HepG2 (cell line): ENCODE results near the gene SKI. TPM values are rescaled to one million over a fixed set of nuclear protein-coding genes. Genes with fewer than 3 reads are reported as not detected.
A peak's percentile ranks its signal among the peaks of the same experiment; 100 is the strongest.

Experiments
- AGO2 ChIP-seq: fragments of 200-400 bp; formaldehyde crosslinking; optimal IDR thresholded peaks from 2 replicates; pipeline ENCODE3; 2017; ENCODE audit warnings: mild to moderate bottlenecking, low read depth, low read length, moderate library complexity
- BCL3 ChIP-seq: sonication (generic); formaldehyde crosslinking; IDR thresholded peaks from 2 replicates; pipeline ENCODE4 v1.5.1; 2020; ENCODE audit warnings: mild to moderate bottlenecking, missing genetic modification reagents, moderate library complexity
- BRF2 ChIP-seq: sonication (generic); formaldehyde crosslinking; IDR thresholded peaks from 2 replicates; pipeline ENCODE4 v1.8.1; 2022; ENCODE audit warnings: mild to moderate bottlenecking, missing genetic modification reagents
- GABPA ChIP-seq, 2 experiments: IDR thresholded peaks; 2 replicates each; pipeline ENCODE4 v1.6.1; 2011 to 2016; ENCODE audit warnings: low read depth in 2 of 2, low read length in 1 of 2, missing biosample characterization in 1 of 2, missing genetic modification characterization in 1 of 2
- HNRNPL ChIP-seq: fragments of 200-400 bp; formaldehyde crosslinking; IDR thresholded peaks from 2 replicates; pipeline ENCODE4 v1.6.1; 2017; ENCODE audit warnings: mild to moderate bottlenecking, low read depth, low read length
- ISL2 ChIP-seq: sonication (generic); formaldehyde crosslinking; IDR thresholded peaks from 2 replicates; pipeline ENCODE4 v1.5.0; 2020; ENCODE audit warnings: missing genetic modification reagents
- KDM4B ChIP-seq: sonication (generic); formaldehyde crosslinking; IDR thresholded peaks from 2 replicates; pipeline ENCODE4 v1.4.0; 2020; ENCODE audit warnings: missing genetic modification reagents
- MIER2 ChIP-seq: IDR thresholded peaks from 2 replicates; pipeline ENCODE4 v1.6.1; 2016; ENCODE audit warnings: missing biosample characterization, missing genetic modification reagents
- POLR2AphosphoS2 ChIP-seq: IDR thresholded peaks from 2 replicates; pipeline ENCODE4 v1.6.1; 2011; ENCODE audit warnings: low read depth, low read length, improper control_type of control experiment
- RBM22 ChIP-seq: fragments of 200-400 bp; formaldehyde crosslinking; optimal IDR thresholded peaks from 2 replicates; pipeline ENCODE3; 2017; ENCODE audit warnings: mild to moderate bottlenecking, low read length, moderate library complexity
- SNRNP70 ChIP-seq: fragments of 200-400 bp; formaldehyde crosslinking; IDR thresholded peaks from 2 replicates; pipeline ENCODE4 v1.6.1; 2017; ENCODE audit warnings: mild to moderate bottlenecking, low read depth, low read length, moderate library complexity
- SPEN ChIP-seq: sonication (generic); formaldehyde crosslinking; IDR thresholded peaks from 2 replicates; pipeline ENCODE4 v1.5.1; 2020; ENCODE audit warnings: low read depth, mild to moderate bottlenecking, missing genetic modification reagents
- ZNF235 ChIP-seq: sonication (generic); formaldehyde crosslinking; IDR thresholded peaks from 2 replicates; pipeline ENCODE4 v1.8.1; 2023; ENCODE audit warnings: mild to moderate bottlenecking, missing genetic modification reagents, borderline replicate concordance
- ZNF326 ChIP-seq: sonication (generic); formaldehyde crosslinking; IDR thresholded peaks from 2 replicates; pipeline ENCODE4 v1.4.0; 2020; ENCODE audit warnings: missing genetic modification reagents, borderline replicate concordance
- ZNF564 ChIP-seq: sonication (generic); formaldehyde crosslinking; IDR thresholded peaks from 2 replicates; pipeline ENCODE4 v1.8.1; 2023; ENCODE audit warnings: mild to moderate bottlenecking, missing genetic modification reagents
- ZNF773 ChIP-seq: sonication (generic); formaldehyde crosslinking; IDR thresholded peaks from 2 replicates; pipeline ENCODE4 v1.4.0; 2020; ENCODE audit warnings: missing genetic modification reagents, borderline replicate concordance
- ZNF839 ChIP-seq: sonication (generic); formaldehyde crosslinking; IDR thresholded peaks from 2 replicates; pipeline ENCODE4 v1.4.0; 2020; ENCODE audit warnings: missing genetic modification reagents, mild to moderate bottlenecking, borderline replicate concordance
- polyA plus RNA-seq, 8 experiments: library from polyadenylated mRNA; depleted of rRNA in 3 of 8; stranded (reverse) in 7 of 8; unstranded in 1 of 8; fragments of >200 nt; fragmentation: Illumina TruSeq in 4 of 8; extraction: Trizol in 4 of 8; gene quantifications; 2 replicates each; pipeline versions ENCODE4 v1.2.1 to v1.2.3, GENCODE V29; 2011 to 2016; ENCODE audit warnings: low read depth in 4 of 8, missing spikeins in 1 of 8, mixed read lengths in 1 of 8; ENCODE audit not compliant: insufficient read depth in 1 of 8
- total RNA-seq, 5 experiments: library from RNA; depleted of rRNA; stranded (reverse); fragments of >200 nt; fragmentation: Illumina TruSeq; extraction: Trizol; gene quantifications; 2 replicates each; pipeline ENCODE4 v1.2.3, GENCODE V29; 2016; ENCODE audit warnings: low read depth in 1 of 5
- TF ChIP-seq, protein P1 (sequence below): sonication (generic); formaldehyde crosslinking; IDR thresholded peaks from 2 replicates; pipeline ENCODE4 v1.4.0; 2020; ENCODE audit warnings: mild to moderate bottlenecking, missing genetic modification reagents, borderline replicate concordance
- TF ChIP-seq, protein P2 (sequence below): sonication (generic); formaldehyde crosslinking; IDR thresholded peaks from 2 replicates; pipeline ENCODE4 v1.4.0; 2020; ENCODE audit warnings: missing genetic modification reagents
- TF ChIP-seq, protein P3 (sequence below): sonication (generic); formaldehyde crosslinking; IDR thresholded peaks from 2 replicates; pipeline ENCODE4 v1.8.1; 2023; ENCODE audit warnings: mild to moderate bottlenecking, missing genetic modification reagents, borderline replicate concordance
- TF ChIP-seq, protein P4 (sequence below): IDR thresholded peaks from 2 replicates; pipeline ENCODE4 v1.6.1; 2016; ENCODE audit warnings: low read depth, borderline replicate concordance

The SKI gene
- total and polyA plus RNA-seq, 2 of the 13 experiments (the other 11 are each of a cell fraction or from before 2014, with no cell fraction given), result 4.7 to 6.9 TPM

GRCh38 chr1:2250721-2251281 lies 22.7 kb downstream of the SKI start (continued):
- TF ChIP-seq HNRNPL (peak; percentile 100), SNRNP70 (no peak), POLR2AphosphoS2 (no peak), ZNF326 (no peak), KDM4B (CRISPR knock-in tag) (no peak), MIER2 (no peak), ZNF839 (CRISPR knock-in tag) (no peak), GABPA (IDR thresholded peaks at IDR 0.05; ENCODE audit: low read depth, low read length) (no peak), GABPA (CRISPR knock-in tag; IDR thresholded peaks at IDR 0.05; ENCODE audit: low read depth) (peak; percentile 41; the same call in 1 of the 2 replicates), BCL3 (CRISPR knock-in tag) (no peak), ZNF564 (CRISPR knock-in tag) (no peak), BRF2 (no peak), AGO2 (peak; percentile 66), SPEN (CRISPR knock-in tag) (peak; percentile 79; the same call in 1 of the 2 replicates), ZNF773 (no peak), ISL2 (CRISPR knock-in tag) (peak; percentile 71; the same call in 1 of the 2 replicates), RBM22 (no peak), ZNF235 (CRISPR knock-in tag) (no peak; the same call in 1 of the 2 replicates)
- TF ChIP-seq, protein P1, sequence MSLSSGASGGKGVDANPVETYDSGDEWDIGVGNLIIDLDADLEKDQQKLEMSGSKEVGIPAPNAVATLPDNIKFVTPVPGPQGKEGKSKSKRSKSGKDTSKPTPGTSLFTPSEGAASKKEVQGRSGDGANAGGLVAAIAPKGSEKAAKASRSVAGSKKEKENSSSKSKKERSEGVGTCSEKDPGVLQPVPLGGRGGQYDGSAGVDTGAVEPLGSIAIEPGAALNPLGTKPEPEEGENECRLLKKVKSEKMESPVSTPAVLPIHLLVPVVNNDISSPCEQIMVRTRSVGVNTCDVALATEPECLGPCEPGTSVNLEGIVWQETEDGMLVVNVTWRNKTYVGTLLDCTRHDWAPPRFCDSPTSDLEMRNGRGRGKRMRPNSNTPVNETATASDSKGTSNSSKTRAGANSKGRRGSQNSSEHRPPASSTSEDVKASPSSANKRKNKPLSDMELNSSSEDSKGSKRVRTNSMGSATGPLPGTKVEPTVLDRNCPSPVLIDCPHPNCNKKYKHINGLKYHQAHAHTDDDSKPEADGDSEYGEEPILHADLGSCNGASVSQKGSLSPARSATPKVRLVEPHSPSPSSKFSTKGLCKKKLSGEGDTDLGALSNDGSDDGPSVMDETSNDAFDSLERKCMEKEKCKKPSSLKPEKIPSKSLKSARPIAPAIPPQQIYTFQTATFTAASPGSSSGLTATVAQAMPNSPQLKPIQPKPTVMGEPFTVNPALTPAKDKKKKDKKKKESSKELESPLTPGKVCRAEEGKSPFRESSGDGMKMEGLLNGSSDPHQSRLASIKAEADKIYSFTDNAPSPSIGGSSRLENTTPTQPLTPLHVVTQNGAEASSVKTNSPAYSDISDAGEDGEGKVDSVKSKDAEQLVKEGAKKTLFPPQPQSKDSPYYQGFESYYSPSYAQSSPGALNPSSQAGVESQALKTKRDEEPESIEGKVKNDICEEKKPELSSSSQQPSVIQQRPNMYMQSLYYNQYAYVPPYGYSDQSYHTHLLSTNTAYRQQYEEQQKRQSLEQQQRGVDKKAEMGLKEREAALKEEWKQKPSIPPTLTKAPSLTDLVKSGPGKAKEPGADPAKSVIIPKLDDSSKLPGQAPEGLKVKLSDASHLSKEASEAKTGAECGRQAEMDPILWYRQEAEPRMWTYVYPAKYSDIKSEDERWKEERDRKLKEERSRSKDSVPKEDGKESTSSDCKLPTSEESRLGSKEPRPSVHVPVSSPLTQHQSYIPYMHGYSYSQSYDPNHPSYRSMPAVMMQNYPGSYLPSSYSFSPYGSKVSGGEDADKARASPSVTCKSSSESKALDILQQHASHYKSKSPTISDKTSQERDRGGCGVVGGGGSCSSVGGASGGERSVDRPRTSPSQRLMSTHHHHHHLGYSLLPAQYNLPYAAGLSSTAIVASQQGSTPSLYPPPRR (CRISPR knock-in tag), result 0 out of 2 replicates have a peak, but pooled peaks have one; percentile 19
- TF ChIP-seq, protein P2, sequence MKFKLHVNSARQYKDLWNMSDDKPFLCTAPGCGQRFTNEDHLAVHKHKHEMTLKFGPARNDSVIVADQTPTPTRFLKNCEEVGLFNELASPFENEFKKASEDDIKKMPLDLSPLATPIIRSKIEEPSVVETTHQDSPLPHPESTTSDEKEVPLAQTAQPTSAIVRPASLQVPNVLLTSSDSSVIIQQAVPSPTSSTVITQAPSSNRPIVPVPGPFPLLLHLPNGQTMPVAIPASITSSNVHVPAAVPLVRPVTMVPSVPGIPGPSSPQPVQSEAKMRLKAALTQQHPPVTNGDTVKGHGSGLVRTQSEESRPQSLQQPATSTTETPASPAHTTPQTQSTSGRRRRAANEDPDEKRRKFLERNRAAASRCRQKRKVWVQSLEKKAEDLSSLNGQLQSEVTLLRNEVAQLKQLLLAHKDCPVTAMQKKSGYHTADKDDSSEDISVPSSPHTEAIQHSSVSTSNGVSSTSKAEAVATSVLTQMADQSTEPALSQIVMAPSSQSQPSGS (CRISPR knock-in tag), result peak; percentile 26; the same call in 1 of the 2 replicates
- TF ChIP-seq, protein P3, sequence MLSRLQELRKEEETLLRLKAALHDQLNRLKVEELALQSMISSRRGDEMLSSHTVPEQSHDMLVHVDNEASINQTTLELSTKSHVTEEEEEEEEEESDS (CRISPR knock-in tag), result no peak
- TF ChIP-seq, protein P4, sequence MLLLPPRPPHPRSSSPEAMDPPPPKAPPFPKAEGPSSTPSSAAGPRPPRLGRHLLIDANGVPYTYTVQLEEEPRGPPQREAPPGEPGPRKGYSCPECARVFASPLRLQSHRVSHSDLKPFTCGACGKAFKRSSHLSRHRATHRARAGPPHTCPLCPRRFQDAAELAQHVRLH (CRISPR knock-in tag), result 0 out of 2 replicates have a peak, but pooled peaks have one; percentile 28
